Effector memory CD4-positive, alpha-beta T cell (primary cell): ENCODE results near the gene VRK2.
A peak's percentile ranks its signal among the peaks of the same experiment; 100 is the strongest.

ENCODE experiments used
- DNase-seq, 3 donors: peaks; one replicate each; pipeline ENCODE4 v3.0.0-alpha.2; 2020
- H3K27ac ChIP-seq: 2 replicates; pipeline ENCODE4 v1.7.0; 2013; ENCODE audit warnings: mild to moderate bottlenecking, low read length, moderate library complexity; ENCODE audit not compliant: insufficient read depth, poor library complexity, severe bottlenecking
- H3K27me3 ChIP-seq: replicated peaks from 2 replicates; pipeline ENCODE4 v1.7.0; 2013; ENCODE audit warnings: mild to moderate bottlenecking, low read length; ENCODE audit not compliant: insufficient read depth, control insufficient read depth, poor library complexity, severe bottlenecking
- H3K36me3 ChIP-seq: 2 replicates; pipeline ENCODE4 v1.7.0; 2013; ENCODE audit warnings: mild to moderate bottlenecking, low read length, moderate library complexity; ENCODE audit not compliant: control insufficient read depth, insufficient read depth
- H3K4me1 ChIP-seq: 2 replicates; pipeline ENCODE4 v1.7.0; 2013; ENCODE audit warnings: low read length, mild to moderate bottlenecking; ENCODE audit not compliant: control insufficient read depth, insufficient read depth, poor library complexity, severe bottlenecking
- H3K4me3 ChIP-seq: 2 replicates; pipeline ENCODE4 v1.7.0; 2013; ENCODE audit warnings: low read length, low read depth, mild to moderate bottlenecking; ENCODE audit not compliant: insufficient read depth, poor library complexity, severe bottlenecking
- H3K9me3 ChIP-seq: 2 replicates; pipeline ENCODE4 v1.7.0; 2013; ENCODE audit warnings: mild to moderate bottlenecking, low read length, moderate library complexity; ENCODE audit not compliant: control insufficient read depth

Gene VRK2

DNA sequence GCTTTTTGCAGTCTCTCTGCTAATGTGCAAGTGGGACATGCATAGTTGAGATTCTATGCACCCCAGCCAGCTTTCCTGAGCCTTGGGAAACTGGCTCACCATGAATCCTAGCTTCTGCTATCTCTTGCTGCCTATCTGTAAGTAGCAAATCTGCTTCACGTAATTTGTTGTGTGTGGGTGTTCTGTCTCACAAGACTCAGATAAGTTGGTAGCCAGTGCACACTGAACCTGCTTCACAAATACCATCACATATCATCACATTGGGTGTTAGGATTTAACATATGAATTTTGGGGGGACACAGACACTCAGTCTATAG is 13.9 kb upstream of the VRK2 start:
- Histone ChIP-seq H3K4me1 (no peaks in the 10 kb centered on the region), H3K4me3 (no peak overlapping the region), H3K9me3 (no peaks in the 10 kb centered on the region), H3K27me3 (no peaks in the 10 kb centered on the region), H3K27ac (no peak overlapping the region), H3K36me3 (no peaks in the 10 kb centered on the region)
- DNase-seq, result no peak

- Histone ChIP-seq H3K4me3 (no peak overlapping the region), H3K27ac (no peak overlapping the region), H3K27me3 (no peaks in the 10 kb centered on the region), H3K36me3 (no peaks in the 10 kb centered on the region), H3K4me1 (no peaks in the 10 kb centered on the region), H3K9me3 (no peaks in the 10 kb centered on the region)
- DNase-seq, result no peak
Observed at GRCh38 chr2:58033530-58033929, 13.1 kb upstream of the VRK2 start.

- no peak overlapping the region for H3K27ac ChIP-seq
- no peaks in the 10 kb centered on the region for H3K27me3 ChIP-seq
- no peak for DNase-seq
- H3K4me1 ChIP-seq, result no peaks in the 10 kb centered on the region
- H3K36me3 ChIP-seq, result no peaks in the 10 kb centered on the region
- no peaks in the 10 kb centered on the region for H3K9me3 ChIP-seq
- H3K4me3 ChIP-seq, result no peak overlapping the region
Observed at GRCh38 chr2:58035352-58035751, 11.3 kb upstream of the VRK2 start.

DNA sequence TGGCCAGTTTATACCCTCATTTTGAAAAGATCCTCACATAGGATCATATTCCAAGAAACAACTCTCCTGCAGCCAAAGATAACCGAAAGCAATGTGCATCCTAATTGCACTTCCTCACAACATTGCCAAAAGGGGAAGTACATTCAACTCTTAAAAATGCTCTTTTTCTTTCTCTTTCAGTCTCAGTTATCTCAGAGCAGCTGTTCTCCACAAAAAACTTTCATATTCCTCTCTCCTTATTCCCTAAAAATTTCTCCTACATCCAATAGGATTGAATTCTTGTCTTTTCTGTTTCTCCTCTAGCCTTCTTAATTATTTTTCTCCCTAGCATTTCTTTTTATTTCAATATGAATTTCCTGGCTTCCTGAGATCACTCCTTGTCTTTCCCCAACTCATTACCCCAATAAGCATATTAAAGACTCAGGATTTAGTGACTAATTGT is 7.4 kb upstream of the VRK2 start:
- no peaks in the 10 kb centered on the region for H3K27me3 ChIP-seq
- H3K4me1 ChIP-seq, result no peaks in the 10 kb centered on the region
- no peak overlapping the region for H3K4me3 ChIP-seq
- no peaks in the 10 kb centered on the region for H3K36me3 ChIP-seq
- DNase-seq, result no peak
- no peak overlapping the region for H3K27ac ChIP-seq
- no peaks in the 10 kb centered on the region for H3K9me3 ChIP-seq

GRCh38 chr2:58042486-58042970 is 4.1 kb upstream of the VRK2 start:
- Histone ChIP-seq H3K9me3 (no peaks in the 10 kb centered on the region), H3K4me1 (peaks cover 17% of the 10 kb centered on the region), H3K27ac (no peak overlapping the region), H3K4me3 (no peak overlapping the region), H3K27me3 (no peaks in the 10 kb centered on the region), H3K36me3 (no peaks in the 10 kb centered on the region)
- DNase-seq, result no peak

GRCh38 chr2:58044145-58044544 is 2.5 kb upstream of the VRK2 start:
- Histone ChIP-seq H3K9me3 (no peaks in the 10 kb centered on the region), H3K27ac (no peak overlapping the region), H3K27me3 (no peaks in the 10 kb centered on the region), H3K4me3 (no peak overlapping the region), H3K4me1 (peaks cover 18% of the 10 kb centered on the region), H3K36me3 (no peaks in the 10 kb centered on the region)
- DNase-seq, result no peak

- DNase-seq, result no peak
- Histone ChIP-seq H3K4me3 (peak overlapping the region; percentile 77), H3K9me3 (no peaks in the 10 kb centered on the region)
Observed at GRCh38 chr2:58045580-58046334, 849 bp upstream of the VRK2 start.

DNA sequence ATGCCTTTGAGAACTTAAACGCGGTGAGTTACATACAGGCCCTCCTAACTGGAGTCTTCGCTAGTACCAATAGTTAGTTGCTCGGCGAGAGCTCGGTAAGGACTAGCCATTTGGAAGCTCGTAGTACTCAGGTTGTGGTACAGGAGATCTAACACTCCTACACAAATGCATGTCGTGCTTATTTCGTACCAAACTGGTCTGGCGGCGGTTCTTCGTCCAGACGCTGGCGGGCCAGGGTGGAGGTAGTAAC is 346 bp upstream of the VRK2 start:
- no peak for DNase-seq
- Histone ChIP-seq H3K4me1 (peaks cover 18% of the 10 kb centered on the region), H3K27ac (peak overlapping the region; percentile 89)

More at GRCh38 chr2:58045580-58046334, 849 bp upstream of the VRK2 start:
- Histone ChIP-seq H3K27me3 (no peaks in the 10 kb centered on the region), H3K27ac (peak overlapping the region; percentile 89), H3K36me3 (no peaks in the 10 kb centered on the region), H3K4me1 (peaks cover 18% of the 10 kb centered on the region)

GRCh38 chr2:58047373-58047935 is 848 bp downstream of the VRK2 start:
- no peaks in the 10 kb centered on the region for H3K27me3 ChIP-seq
- H3K9me3 ChIP-seq, result no peaks in the 10 kb centered on the region
- peaks cover 18% of the 10 kb centered on the region for H3K4me1 ChIP-seq
- H3K27ac ChIP-seq, result peak overlapping the region; percentile 89
- DNase-seq, result no peak
- H3K4me3 ChIP-seq, result peak overlapping the region; percentile 77
- no peaks in the 10 kb centered on the region for H3K36me3 ChIP-seq

More for the DNA sequence above, 346 bp upstream of the VRK2 start:
- Histone ChIP-seq H3K36me3 (no peaks in the 10 kb centered on the region), H3K27me3 (no peaks in the 10 kb centered on the region), H3K9me3 (no peaks in the 10 kb centered on the region), H3K4me3 (peak overlapping the region; percentile 77)

GRCh38 chr2:58047961-58048360 is 1.4 kb downstream of the VRK2 start:
- H3K36me3 ChIP-seq, result no peaks in the 10 kb centered on the region
- no peak overlapping the region for H3K4me3 ChIP-seq
- no peaks in the 10 kb centered on the region for H3K9me3 ChIP-seq
- no peaks in the 10 kb centered on the region for H3K27me3 ChIP-seq
- H3K27ac ChIP-seq, result no peak overlapping the region
- DNase-seq, result no peak
- H3K4me1 ChIP-seq, result peaks cover 18% of the 10 kb centered on the region
